Brain microvascular endothelial cell (primary cell): ENCODE data around the gene PRELID1.

Source experiments
- DNase-seq: peaks from one replicate; pipeline ENCODE4 v3.0.0-alpha.2; 2020
- H3K27ac ChIP-seq: fragments of 250-450 bp; sonication (Bioruptor Pico); 2 replicates; pipeline ENCODE4 v1.5.1; 2020; ENCODE audit warnings: mild to moderate bottlenecking, moderate library complexity
- H3K27me3 ChIP-seq: fragments of 250-450 bp; sonication (Bioruptor Pico); replicated peaks from 2 replicates; pipeline ENCODE4 v1.5.1; 2020; ENCODE audit warnings: mild to moderate bottlenecking
- H3K36me3 ChIP-seq: fragments of 250-450 bp; sonication (Bioruptor Pico); replicated peaks from 2 replicates; pipeline ENCODE4 v1.5.1; 2020; ENCODE audit warnings: mild to moderate bottlenecking
- H3K4me3 ChIP-seq: 2 replicates; pipeline ENCODE4 v1.5.1; 2011; ENCODE audit warnings: low read depth, mild to moderate bottlenecking, control low read depth, low read length, moderate library complexity
- in situ Hi-C: cut with HindIII; loops from 2 replicates; pipeline ENCODE4 v1.10.0; 2017; ENCODE audit warnings: low sequenced_read_pairs, low pct_ligation_motif_present
- TF ChIP-seq, protein P1 (sequence below): IDR thresholded peaks from 2 replicates; pipeline ENCODE4 v1.5.1; 2011; ENCODE audit warnings: low read depth, mild to moderate bottlenecking, moderate library complexity, low read length, control low read depth, inconsistent platforms; ENCODE audit errors: missing control alignments

Gene PRELID1

DNA sequence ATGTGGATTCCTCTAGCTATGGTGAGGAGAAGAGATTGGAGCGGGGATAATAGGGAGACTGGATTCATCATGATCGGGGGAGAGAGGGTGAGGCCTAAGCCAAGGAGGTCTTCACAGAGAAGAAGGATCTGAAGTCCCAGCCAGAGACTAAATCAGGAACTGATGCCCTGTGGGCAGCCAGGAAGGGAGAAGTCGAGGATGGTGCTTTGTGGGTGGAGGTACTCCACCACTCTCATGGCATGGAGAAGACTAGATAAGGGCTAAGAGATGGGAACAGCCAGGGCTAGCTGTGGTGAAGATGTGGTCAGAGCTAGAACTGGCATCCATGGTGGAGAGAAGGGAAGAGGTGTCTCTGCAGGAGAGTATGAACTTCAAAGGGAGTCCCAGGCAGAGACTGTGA is 51.1 kb downstream of the PRELID1 start:
- TF ChIP-seq, protein P1, sequence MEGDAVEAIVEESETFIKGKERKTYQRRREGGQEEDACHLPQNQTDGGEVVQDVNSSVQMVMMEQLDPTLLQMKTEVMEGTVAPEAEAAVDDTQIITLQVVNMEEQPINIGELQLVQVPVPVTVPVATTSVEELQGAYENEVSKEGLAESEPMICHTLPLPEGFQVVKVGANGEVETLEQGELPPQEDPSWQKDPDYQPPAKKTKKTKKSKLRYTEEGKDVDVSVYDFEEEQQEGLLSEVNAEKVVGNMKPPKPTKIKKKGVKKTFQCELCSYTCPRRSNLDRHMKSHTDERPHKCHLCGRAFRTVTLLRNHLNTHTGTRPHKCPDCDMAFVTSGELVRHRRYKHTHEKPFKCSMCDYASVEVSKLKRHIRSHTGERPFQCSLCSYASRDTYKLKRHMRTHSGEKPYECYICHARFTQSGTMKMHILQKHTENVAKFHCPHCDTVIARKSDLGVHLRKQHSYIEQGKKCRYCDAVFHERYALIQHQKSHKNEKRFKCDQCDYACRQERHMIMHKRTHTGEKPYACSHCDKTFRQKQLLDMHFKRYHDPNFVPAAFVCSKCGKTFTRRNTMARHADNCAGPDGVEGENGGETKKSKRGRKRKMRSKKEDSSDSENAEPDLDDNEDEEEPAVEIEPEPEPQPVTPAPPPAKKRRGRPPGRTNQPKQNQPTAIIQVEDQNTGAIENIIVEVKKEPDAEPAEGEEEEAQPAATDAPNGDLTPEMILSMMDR = no peak
- Histone ChIP-seq H3K4me3 (no peak overlapping the region), H3K27me3 (no peaks in the 10 kb centered on the region), H3K27ac (no peak overlapping the region), H3K36me3 (no peaks in the 10 kb centered on the region)
- no peak for DNase-seq
- in situ Hi-C loops = no loop called here

DNA sequence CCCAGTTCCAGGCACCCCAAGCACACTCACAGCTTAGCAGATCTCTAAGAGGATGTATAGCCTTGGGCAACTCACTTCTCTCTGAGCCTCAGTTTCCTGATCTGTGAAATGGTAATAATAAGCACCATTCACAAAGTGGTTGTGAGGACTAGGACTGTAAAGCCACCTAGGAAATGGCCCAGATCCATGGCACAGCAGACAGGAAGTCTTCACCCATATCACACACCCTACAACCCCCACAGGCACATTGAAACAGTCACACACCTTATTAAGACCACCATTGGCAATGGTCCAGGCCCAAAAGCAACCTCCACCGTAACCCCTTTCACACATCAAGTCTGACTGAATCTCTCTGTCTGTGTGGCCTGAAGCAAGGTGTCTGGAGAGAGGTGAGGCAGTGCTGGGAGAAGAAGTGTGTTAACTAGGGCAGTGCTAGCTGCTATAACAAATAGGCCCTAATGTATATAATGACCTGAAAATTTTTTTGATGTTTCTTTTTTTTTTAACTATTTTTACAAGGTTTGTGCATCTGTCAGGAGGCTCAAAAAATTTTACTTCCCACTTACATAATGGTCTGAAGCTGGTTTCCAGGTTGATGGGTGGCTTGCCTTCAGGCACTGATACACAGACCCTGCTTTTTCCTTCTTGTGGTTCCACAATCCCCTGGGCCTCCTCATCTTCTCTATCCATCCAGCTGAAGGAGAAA is 51.7 kb downstream of the PRELID1 start:
- Histone ChIP-seq H3K27me3 (no peaks in the 10 kb centered on the region), H3K36me3 (no peaks in the 10 kb centered on the region), H3K27ac (no peak overlapping the region), H3K4me3 (no peak overlapping the region)
- in situ Hi-C loops = no loop called here
- no peak for DNase-seq
- TF ChIP-seq, protein P1 = no peak

DNA sequence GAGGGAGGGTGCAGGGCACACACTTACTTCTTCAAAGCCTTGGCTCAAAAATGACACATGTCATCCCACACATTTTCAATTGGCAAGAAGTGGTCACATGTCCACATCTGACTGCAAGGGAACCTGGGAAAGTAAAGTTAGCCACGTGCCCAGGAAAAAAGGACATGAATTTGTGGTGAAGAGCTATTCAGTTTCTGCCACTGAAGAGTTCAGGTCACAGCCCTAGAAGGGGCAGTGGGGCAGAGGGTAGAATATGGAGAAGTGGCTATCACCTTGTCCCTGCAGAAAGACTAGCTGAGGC is 52.2 kb downstream of the PRELID1 start:
- Histone ChIP-seq H3K27me3 (no peaks in the 10 kb centered on the region), H3K4me3 (no peak overlapping the region), H3K36me3 (no peaks in the 10 kb centered on the region), H3K27ac (no peak overlapping the region)
- TF ChIP-seq, protein P1 = no peak
- DNase-seq = no peak
- in situ Hi-C loops = no loop called here
